ENCODE data around the gene PSMC1. TPM values are rescaled to one million over a fixed set of nuclear protein-coding genes. Genes with fewer than 3 reads are reported as not detected.

PSMC1 gene
- total RNA-seq, 1 donor = 154 TPM

- DNase-seq (ENCODE audit: low read depth) = no peak
- no peak overlapping the region for H3K4me3 ChIP-seq (ENCODE audit: low read depth, low read length)
- no peak for TF ChIP-seq CTCF (IDR thresholded peaks at IDR 0.05; ENCODE audit: insufficient read depth, low read length)
Measured at GRCh38 chr14:90287791-90288190, 31.4 kb downstream of the PSMC1 start.

- TF ChIP-seq CTCF (IDR thresholded peaks at IDR 0.05; ENCODE audit: insufficient read depth, low read length) = no peak
- peak; percentile 26 for DNase-seq (ENCODE audit: low read depth)
- no peak overlapping the region for H3K4me3 ChIP-seq (ENCODE audit: low read depth, low read length)
Measured at GRCh38 chr14:90288651-90289355, 32.5 kb downstream of the PSMC1 start.

DNA sequence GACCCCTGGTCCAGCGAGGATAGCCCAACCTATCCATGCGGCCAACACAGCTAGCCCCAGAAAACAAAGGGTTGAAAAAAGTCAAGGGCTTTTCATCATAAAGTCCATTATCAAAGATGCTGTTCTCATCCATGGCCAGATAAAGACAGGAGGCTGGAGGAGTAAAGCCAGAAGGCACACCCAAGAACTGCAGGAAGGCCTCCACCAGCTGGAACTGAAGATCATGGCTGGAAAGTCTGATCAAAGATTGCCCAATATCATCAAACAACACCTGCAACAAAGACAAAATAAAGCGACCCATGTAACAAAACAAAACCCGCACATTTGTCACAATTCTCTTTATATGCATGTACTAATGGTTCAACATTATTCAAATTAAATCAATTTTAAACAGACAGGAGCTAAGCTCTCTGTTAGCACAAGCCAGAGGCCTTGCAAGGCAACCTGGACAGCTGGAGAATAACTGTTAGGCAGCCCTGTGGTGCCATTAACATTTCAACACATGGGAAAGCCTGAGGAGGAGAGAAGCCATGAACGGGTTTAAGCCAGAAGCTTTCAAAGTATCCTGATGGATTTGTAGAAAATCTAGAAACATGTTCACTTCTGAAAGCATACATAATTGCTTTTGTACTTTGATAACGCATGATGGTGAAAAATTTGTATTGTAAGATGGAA, 34.1 kb downstream of the PSMC1 start:
- TF ChIP-seq CTCF (IDR thresholded peaks at IDR 0.05; ENCODE audit: insufficient read depth, low read length) = no peak
- no peak for DNase-seq (ENCODE audit: low read depth)
- H3K4me3 ChIP-seq (ENCODE audit: low read depth, low read length) = no peak overlapping the region

- no peak for TF ChIP-seq CTCF (IDR thresholded peaks at IDR 0.05; ENCODE audit: insufficient read depth, low read length)
- DNase-seq (ENCODE audit: low read depth) = no peak
- no peak overlapping the region for H3K4me3 ChIP-seq (ENCODE audit: low read depth, low read length)
Measured at GRCh38 chr14:90291699-90292098, 35.3 kb downstream of the PSMC1 start.

GRCh38 chr14:90293766-90294730, 37.7 kb downstream of the PSMC1 start:
- TF ChIP-seq CTCF (IDR thresholded peaks at IDR 0.05; ENCODE audit: insufficient read depth, low read length) = no peak
- no peak overlapping the region for H3K4me3 ChIP-seq (ENCODE audit: low read depth, low read length)
- DNase-seq (ENCODE audit: low read depth) = peak; percentile 9

- DNase-seq (ENCODE audit: low read depth) = peak; percentile 7
- TF ChIP-seq CTCF (IDR thresholded peaks at IDR 0.05; ENCODE audit: insufficient read depth, low read length) = no peak
- H3K4me3 ChIP-seq (ENCODE audit: low read depth, low read length) = no peak overlapping the region
Measured at GRCh38 chr14:90294872-90295271, 38.5 kb downstream of the PSMC1 start.

All from fibroblast of the aortic adventitia (primary cell).